Measurements from ENCODE around the gene PAPPA. TPM values are rescaled to one million over a fixed set of nuclear protein-coding genes. Genes with fewer than 3 reads are reported as not detected.

Gene PAPPA
- total RNA-seq, 1 donor from 2014 or later = 2.9 TPM

GRCh38 chr9:116178481-116179211 is 25.1 kb downstream of the PAPPA start:
- Histone ChIP-seq H3K4me3 (no peak overlapping the region), H3K36me3 (no peaks in the 10 kb centered on the region), H3K27me3 (no peaks in the 10 kb centered on the region), H3K9me3 (no peaks in the 10 kb centered on the region), H3K27ac (no peak overlapping the region), H3K4me1 (no peaks in the 10 kb centered on the region)
- no peak for DNase-seq
- no peak for ATAC-seq
- intact Hi-C loops (cut with DNase I) = no loop called here
- TF ChIP-seq, protein P1, sequence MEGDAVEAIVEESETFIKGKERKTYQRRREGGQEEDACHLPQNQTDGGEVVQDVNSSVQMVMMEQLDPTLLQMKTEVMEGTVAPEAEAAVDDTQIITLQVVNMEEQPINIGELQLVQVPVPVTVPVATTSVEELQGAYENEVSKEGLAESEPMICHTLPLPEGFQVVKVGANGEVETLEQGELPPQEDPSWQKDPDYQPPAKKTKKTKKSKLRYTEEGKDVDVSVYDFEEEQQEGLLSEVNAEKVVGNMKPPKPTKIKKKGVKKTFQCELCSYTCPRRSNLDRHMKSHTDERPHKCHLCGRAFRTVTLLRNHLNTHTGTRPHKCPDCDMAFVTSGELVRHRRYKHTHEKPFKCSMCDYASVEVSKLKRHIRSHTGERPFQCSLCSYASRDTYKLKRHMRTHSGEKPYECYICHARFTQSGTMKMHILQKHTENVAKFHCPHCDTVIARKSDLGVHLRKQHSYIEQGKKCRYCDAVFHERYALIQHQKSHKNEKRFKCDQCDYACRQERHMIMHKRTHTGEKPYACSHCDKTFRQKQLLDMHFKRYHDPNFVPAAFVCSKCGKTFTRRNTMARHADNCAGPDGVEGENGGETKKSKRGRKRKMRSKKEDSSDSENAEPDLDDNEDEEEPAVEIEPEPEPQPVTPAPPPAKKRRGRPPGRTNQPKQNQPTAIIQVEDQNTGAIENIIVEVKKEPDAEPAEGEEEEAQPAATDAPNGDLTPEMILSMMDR (IDR thresholded peaks at IDR 0.05) = no peak

DNA sequence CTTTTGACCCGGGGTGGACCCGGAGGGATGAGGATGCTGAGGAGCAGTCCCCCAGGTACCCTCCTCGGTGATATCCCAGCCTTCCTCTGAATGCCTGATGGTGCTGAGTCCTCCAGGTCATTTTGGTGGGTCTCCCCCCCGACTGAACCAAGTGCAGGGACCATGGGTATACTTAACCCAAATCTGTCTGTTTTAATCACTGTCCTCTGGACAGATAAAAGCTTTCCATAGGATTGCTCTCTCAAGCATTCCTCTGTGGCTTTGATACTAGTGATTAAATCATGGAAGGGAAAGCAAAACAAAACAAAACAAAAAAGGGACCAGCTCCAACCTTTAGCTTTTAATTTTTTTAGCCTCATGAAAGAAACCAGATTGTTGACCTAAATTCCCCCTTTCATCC is 26.0 kb downstream of the PAPPA start:
- DNase-seq = no peak
- TF ChIP-seq, protein P1 (IDR thresholded peaks at IDR 0.05) = no peak
- H3K9me3 ChIP-seq = no peaks in the 10 kb centered on the region
- no peaks in the 10 kb centered on the region for H3K36me3 ChIP-seq
- no peak overlapping the region for H3K27ac ChIP-seq
- no peak for ATAC-seq
- intact Hi-C loops (cut with DNase I) = no loop called here
- H3K4me1 ChIP-seq = no peaks in the 10 kb centered on the region
- H3K4me3 ChIP-seq = no peak overlapping the region
- no peaks in the 10 kb centered on the region for H3K27me3 ChIP-seq

DNA sequence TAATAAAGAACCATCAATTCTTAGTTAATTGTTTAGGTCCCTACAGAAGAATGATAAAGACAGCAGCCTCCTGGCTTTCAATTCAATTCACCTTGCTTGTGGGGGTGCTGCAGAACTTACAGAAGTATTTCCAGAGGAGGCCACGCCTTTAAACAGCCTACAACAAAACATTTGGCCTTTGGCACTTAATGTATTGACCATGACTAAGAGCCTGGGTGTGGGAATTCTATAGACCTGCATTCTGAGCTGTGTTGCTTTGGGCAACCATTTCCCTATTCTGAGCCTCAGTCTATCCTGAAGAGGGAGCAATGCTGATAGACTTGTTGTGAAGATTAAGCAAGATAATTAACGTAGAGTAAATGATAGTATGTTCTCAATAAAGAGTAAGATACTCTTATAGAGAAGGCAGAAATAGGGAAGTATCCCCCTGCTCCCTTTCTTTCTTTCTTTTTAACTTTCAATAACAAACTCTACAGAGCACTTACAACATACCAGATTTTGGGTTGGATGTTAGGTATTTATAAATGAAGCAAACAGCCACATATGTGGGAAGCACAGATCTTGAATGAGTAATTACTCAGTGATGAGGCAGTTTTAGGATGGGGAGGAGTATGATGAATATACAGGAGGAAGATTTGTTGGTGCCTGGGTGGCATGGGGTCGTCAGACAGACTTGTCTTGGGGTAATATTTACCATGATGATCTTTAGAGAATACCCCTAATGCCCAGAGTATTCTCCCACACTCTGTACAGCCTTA is 28.4 kb downstream of the PAPPA start:
- no peak for ATAC-seq
- no peak overlapping the region for H3K27ac ChIP-seq
- H3K36me3 ChIP-seq = no peaks in the 10 kb centered on the region
- H3K4me1 ChIP-seq = no peaks in the 10 kb centered on the region
- DNase-seq = no peak
- H3K27me3 ChIP-seq = no peaks in the 10 kb centered on the region
- intact Hi-C loops (cut with DNase I) = no loop called here
- H3K4me3 ChIP-seq = no peak overlapping the region
- TF ChIP-seq, protein P1 (IDR thresholded peaks at IDR 0.05) = no peak
- H3K9me3 ChIP-seq = no peaks in the 10 kb centered on the region

- no peak for ATAC-seq
- intact Hi-C loops (cut with DNase I) = no loop called here
- H3K4me1 ChIP-seq = no peaks in the 10 kb centered on the region
- no peaks in the 10 kb centered on the region for H3K27me3 ChIP-seq
- no peak overlapping the region for H3K4me3 ChIP-seq
- no peak for DNase-seq
- no peaks in the 10 kb centered on the region for H3K36me3 ChIP-seq
- no peak overlapping the region for H3K27ac ChIP-seq
- H3K9me3 ChIP-seq = no peaks in the 10 kb centered on the region
- TF ChIP-seq, protein P1 (IDR thresholded peaks at IDR 0.05) = no peak
These were observed 29.3 kb downstream of the PAPPA start for GRCh38 chr9:116182876-116183275.

DNA sequence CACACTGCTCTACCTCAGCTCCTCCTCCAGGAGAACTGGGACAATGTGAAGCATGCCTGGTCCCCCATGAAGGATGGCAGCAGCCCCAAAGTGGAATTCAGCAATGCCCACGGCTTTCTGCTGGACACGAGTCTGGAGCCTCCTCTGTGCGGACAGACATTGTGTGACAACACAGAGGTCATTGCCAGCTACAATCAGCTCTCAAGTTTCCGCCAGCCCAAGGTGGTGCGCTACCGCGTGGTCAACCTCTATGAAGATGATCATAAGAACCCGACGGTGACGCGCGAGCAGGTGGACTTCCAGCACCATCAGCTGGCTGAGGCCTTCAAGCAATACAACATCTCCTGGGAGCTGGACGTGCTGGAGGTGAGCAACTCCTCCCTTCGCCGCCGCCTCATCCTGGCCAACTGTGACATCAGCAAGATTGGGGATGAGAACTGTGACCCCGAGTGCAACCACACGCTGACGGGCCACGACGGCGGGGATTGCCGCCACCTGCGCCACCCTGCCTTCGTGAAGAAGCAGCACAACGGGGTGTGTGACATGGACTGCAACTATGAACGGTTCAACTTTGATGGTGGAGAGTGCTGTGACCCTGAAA is 34.1 kb downstream of the PAPPA start:
- DNase-seq (no peak), ATAC-seq (no peak)
- no peaks in the 10 kb centered on the region for H3K27me3 ChIP-seq
- H3K36me3 ChIP-seq = no peaks in the 10 kb centered on the region
- intact Hi-C loops (cut with DNase I) = no loop called here
- no peaks in the 10 kb centered on the region for H3K9me3 ChIP-seq
- no peaks in the 10 kb centered on the region for H3K4me1 ChIP-seq
- no peak overlapping the region for H3K27ac ChIP-seq
- H3K4me3 ChIP-seq = no peak overlapping the region
- TF ChIP-seq, protein P1 (IDR thresholded peaks at IDR 0.05) = no peak

Measured in upper lobe of right lung (tissue), 1 donor.